ENCODE data around the gene CHD3. TPM values are rescaled to one million over a fixed set of nuclear protein-coding genes. Genes with fewer than 3 reads are reported as not detected.

CHD3 gene
- polyA plus RNA-seq, 1 donor from 2014 or later: 115 TPM

GRCh38 chr17:7845359-7846062 lies 43.1 kb upstream of the CHD3 start:
- peak overlapping the region; percentile 99 for H3K4me3 ChIP-seq (ENCODE audit: low read length)
- no peak overlapping the region for H2AFZ ChIP-seq (ENCODE audit: low read depth, low read length)
- peaks cover 69% of the 10 kb centered on the region for H4K20me1 ChIP-seq (ENCODE audit: insufficient read depth)
- no peaks in the 10 kb centered on the region for H3K9me2 ChIP-seq (ENCODE audit: insufficient read depth, low read length)
- no peaks in the 10 kb centered on the region for H3K36me3 ChIP-seq (ENCODE audit: insufficient read depth, low read length)
- H3K27ac ChIP-seq (ENCODE audit: low read length): peak overlapping the region; percentile 94
- H3K27me3 ChIP-seq (ENCODE audit: insufficient read depth, low read depth, low read length): no peaks in the 10 kb centered on the region
- peaks cover 50% of the 10 kb centered on the region for H3K79me2 ChIP-seq (replicated peaks; ENCODE audit: insufficient read depth, low read length)
- TF ChIP-seq MXI1 (conservative IDR thresholded peaks at IDR 0.05; ENCODE audit: poor library complexity, severe bottlenecking) (no peak), TAF1 (IDR thresholded peaks at IDR 0.05; ENCODE audit: low read depth) (no peak), SMC3 (conservative IDR thresholded peaks at IDR 0.05; ENCODE audit: poor library complexity) (no peak), POLR2AphosphoS5 (IDR thresholded peaks at IDR 0.05) (no peak), EZH2 (IDR thresholded peaks at IDR 0.05; ENCODE audit: borderline replicate concordance, insufficient read depth, low read length, poor library complexity, severe bottlenecking) (no peak)
- TF ChIP-seq, protein P1, sequence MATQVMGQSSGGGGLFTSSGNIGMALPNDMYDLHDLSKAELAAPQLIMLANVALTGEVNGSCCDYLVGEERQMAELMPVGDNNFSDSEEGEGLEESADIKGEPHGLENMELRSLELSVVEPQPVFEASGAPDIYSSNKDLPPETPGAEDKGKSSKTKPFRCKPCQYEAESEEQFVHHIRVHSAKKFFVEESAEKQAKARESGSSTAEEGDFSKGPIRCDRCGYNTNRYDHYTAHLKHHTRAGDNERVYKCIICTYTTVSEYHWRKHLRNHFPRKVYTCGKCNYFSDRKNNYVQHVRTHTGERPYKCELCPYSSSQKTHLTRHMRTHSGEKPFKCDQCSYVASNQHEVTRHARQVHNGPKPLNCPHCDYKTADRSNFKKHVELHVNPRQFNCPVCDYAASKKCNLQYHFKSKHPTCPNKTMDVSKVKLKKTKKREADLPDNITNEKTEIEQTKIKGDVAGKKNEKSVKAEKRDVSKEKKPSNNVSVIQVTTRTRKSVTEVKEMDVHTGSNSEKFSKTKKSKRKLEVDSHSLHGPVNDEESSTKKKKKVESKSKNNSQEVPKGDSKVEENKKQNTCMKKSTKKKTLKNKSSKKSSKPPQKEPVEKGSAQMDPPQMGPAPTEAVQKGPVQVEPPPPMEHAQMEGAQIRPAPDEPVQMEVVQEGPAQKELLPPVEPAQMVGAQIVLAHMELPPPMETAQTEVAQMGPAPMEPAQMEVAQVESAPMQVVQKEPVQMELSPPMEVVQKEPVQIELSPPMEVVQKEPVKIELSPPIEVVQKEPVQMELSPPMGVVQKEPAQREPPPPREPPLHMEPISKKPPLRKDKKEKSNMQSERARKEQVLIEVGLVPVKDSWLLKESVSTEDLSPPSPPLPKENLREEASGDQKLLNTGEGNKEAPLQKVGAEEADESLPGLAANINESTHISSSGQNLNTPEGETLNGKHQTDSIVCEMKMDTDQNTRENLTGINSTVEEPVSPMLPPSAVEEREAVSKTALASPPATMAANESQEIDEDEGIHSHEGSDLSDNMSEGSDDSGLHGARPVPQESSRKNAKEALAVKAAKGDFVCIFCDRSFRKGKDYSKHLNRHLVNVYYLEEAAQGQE (IDR thresholded peaks at IDR 0.05; ENCODE audit: borderline replicate concordance): no peak
- TF ChIP-seq, protein P2, sequence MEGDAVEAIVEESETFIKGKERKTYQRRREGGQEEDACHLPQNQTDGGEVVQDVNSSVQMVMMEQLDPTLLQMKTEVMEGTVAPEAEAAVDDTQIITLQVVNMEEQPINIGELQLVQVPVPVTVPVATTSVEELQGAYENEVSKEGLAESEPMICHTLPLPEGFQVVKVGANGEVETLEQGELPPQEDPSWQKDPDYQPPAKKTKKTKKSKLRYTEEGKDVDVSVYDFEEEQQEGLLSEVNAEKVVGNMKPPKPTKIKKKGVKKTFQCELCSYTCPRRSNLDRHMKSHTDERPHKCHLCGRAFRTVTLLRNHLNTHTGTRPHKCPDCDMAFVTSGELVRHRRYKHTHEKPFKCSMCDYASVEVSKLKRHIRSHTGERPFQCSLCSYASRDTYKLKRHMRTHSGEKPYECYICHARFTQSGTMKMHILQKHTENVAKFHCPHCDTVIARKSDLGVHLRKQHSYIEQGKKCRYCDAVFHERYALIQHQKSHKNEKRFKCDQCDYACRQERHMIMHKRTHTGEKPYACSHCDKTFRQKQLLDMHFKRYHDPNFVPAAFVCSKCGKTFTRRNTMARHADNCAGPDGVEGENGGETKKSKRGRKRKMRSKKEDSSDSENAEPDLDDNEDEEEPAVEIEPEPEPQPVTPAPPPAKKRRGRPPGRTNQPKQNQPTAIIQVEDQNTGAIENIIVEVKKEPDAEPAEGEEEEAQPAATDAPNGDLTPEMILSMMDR (IDR thresholded peaks at IDR 0.05; ENCODE audit: poor library complexity, severe bottlenecking): no peak
- peaks cover 14% of the 10 kb centered on the region for H3F3A ChIP-seq (ENCODE audit: insufficient read depth, low read length, poor library complexity, severe bottlenecking)
- H3K4me2 ChIP-seq (ENCODE audit: low read length): peak overlapping the region; percentile 97
- no peaks in the 10 kb centered on the region for H3K9me3 ChIP-seq (ENCODE audit: low read length)
- peak overlapping the region; percentile 92 for H3K9ac ChIP-seq (ENCODE audit: low read length)

DNA sequence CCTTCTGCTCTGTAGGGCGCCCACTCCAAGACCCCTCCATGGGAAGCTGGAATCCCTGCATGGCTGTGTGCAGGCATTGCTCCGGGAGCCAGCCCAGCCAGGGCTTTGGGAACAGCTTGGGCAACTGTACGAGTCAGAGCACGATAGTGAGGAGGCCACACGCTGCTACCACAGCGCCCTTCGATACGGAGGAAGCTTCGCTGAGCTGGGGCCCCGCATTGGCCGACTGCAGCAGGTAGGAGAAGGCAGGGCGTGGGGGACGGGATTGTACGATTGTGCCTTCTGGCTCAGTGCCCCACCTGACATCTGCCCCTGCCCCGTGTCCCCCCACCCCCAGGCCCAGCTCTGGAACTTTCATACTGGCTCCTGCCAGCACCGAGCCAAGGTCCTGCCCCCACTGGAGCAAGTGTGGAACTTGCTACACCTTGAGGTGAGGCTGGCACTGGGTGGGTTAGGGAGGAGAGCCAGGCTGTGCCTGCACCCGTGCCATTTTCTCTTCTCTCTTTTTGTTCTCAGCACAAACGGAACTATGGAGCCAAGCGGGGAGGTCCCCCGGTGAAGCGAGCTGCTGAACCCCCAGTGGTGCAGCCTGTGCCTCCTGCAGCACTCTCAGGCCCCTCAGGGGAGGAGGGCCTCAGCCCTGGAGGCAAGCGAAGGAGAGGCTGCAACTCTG lies 42.4 kb upstream of the CHD3 start:
- Histone ChIP-seq H3K27me3 (ENCODE audit: insufficient read depth, low read depth, low read length) (no peaks in the 10 kb centered on the region), H3K79me2 (replicated peaks; ENCODE audit: insufficient read depth, low read length) (peaks cover 43% of the 10 kb centered on the region), H3K4me2 (ENCODE audit: low read length) (no peak overlapping the region), H4K20me1 (ENCODE audit: insufficient read depth) (peaks cover 73% of the 10 kb centered on the region), H3K9me2 (ENCODE audit: insufficient read depth, low read length) (no peaks in the 10 kb centered on the region), H3K9me3 (ENCODE audit: low read length) (no peaks in the 10 kb centered on the region), H3F3A (ENCODE audit: insufficient read depth, low read length, poor library complexity, severe bottlenecking) (peaks cover 11% of the 10 kb centered on the region), H3K4me3 (ENCODE audit: low read length) (no peak overlapping the region), H3K27ac (ENCODE audit: low read length) (no peak overlapping the region), H2AFZ (ENCODE audit: low read depth, low read length) (no peak overlapping the region), H3K36me3 (ENCODE audit: insufficient read depth, low read length) (peaks cover 5% of the 10 kb centered on the region), H3K9ac (ENCODE audit: low read length) (no peak overlapping the region)
- TF ChIP-seq TAF1 (IDR thresholded peaks at IDR 0.05; ENCODE audit: low read depth) (no peak), EP300 (conservative IDR thresholded peaks at IDR 0.05; ENCODE audit: poor library complexity, severe bottlenecking) (no peak), MXI1 (conservative IDR thresholded peaks at IDR 0.05; ENCODE audit: poor library complexity, severe bottlenecking) (no peak)
- TF ChIP-seq, protein P1 (IDR thresholded peaks at IDR 0.05; ENCODE audit: borderline replicate concordance): no peak
